ENCODE results near the gene PAQR5.

DNA sequence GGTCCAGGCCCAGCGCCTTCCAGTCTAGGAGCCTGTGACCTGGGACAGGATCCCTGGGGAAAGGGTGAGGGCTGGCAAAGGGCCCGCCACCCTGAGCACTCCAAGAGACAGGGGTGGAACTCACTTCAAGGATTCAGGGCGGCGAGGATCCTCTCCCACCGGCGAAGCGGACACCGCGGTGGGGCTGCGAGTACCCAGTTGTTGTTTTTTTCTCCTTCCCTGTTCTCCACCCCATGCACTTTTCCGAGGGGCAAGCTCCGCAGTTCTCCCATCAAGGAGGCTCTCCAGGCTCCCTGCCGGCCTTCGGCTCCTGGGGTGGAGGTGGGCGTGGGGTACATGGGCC lies 387 bp upstream of the PAQR5 start:
- TF ChIP-seq, protein P1, sequence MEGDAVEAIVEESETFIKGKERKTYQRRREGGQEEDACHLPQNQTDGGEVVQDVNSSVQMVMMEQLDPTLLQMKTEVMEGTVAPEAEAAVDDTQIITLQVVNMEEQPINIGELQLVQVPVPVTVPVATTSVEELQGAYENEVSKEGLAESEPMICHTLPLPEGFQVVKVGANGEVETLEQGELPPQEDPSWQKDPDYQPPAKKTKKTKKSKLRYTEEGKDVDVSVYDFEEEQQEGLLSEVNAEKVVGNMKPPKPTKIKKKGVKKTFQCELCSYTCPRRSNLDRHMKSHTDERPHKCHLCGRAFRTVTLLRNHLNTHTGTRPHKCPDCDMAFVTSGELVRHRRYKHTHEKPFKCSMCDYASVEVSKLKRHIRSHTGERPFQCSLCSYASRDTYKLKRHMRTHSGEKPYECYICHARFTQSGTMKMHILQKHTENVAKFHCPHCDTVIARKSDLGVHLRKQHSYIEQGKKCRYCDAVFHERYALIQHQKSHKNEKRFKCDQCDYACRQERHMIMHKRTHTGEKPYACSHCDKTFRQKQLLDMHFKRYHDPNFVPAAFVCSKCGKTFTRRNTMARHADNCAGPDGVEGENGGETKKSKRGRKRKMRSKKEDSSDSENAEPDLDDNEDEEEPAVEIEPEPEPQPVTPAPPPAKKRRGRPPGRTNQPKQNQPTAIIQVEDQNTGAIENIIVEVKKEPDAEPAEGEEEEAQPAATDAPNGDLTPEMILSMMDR (IDR thresholded peaks at IDR 0.05; ENCODE audit: extremely low read depth in 1 of 2, insufficient read depth in 1 of 2, low read depth in 1 of 2, low read length in 2 of 2): no peak
- no peak for TF ChIP-seq POLR2A (IDR thresholded peaks at IDR 0.05; ENCODE audit: low read depth, low read length)

Measured in endothelial cell of umbilical vein (primary cell).